C4-2B (cell line): Measurements from ENCODE around the gene DIAPH2.

Source experiments
- H3K27ac ChIP-seq: fragments of 450-650 bp; 2 replicates; pipeline ENCODE4 v1.5.1; 2017
- CTCF ChIP-seq: fragments of 450-650 bp; conservative IDR thresholded peaks from 2 replicates; pipeline ENCODE4 v1.5.1; 2017; ENCODE audit warnings: mild to moderate bottlenecking
- ZFX ChIP-seq: fragments of 450-650 bp; IDR thresholded peaks from 2 replicates; pipeline ENCODE4 v1.6.1; 2017

Gene DIAPH2

GRCh38 chrX:97328853-97329390 is 644.3 kb downstream of the DIAPH2 start:
- TF ChIP-seq ZFX (no peak), CTCF (no peak)
- H3K27ac ChIP-seq: no peak overlapping the region

- TF ChIP-seq ZFX: no peak
- no peak overlapping the region for H3K27ac ChIP-seq
Observed at GRCh38 chrX:97330151-97330550, 645.5 kb downstream of the DIAPH2 start.

- no peak overlapping the region for H3K27ac ChIP-seq
- no peak for TF ChIP-seq CTCF
- no peak for TF ChIP-seq ZFX
Observed at GRCh38 chrX:97332963-97333362, 648.3 kb downstream of the DIAPH2 start.

GRCh38 chrX:97334850-97335249 is 650.2 kb downstream of the DIAPH2 start:
- no peak overlapping the region for H3K27ac ChIP-seq
- TF ChIP-seq ZFX (no peak), CTCF (no peak)

GRCh38 chrX:97344724-97345123 is 660.1 kb downstream of the DIAPH2 start:
- no peak overlapping the region for H3K27ac ChIP-seq
- TF ChIP-seq CTCF: no peak
- no peak for TF ChIP-seq ZFX

- H3K27ac ChIP-seq: no peak overlapping the region
- no peak for TF ChIP-seq CTCF
- no peak for TF ChIP-seq ZFX
Observed at GRCh38 chrX:97358941-97359340, 674.3 kb downstream of the DIAPH2 start.

GRCh38 chrX:97363843-97364242 is 679.2 kb downstream of the DIAPH2 start:
- no peak for TF ChIP-seq ZFX
- TF ChIP-seq CTCF: no peak

GRCh38 chrX:97366237-97366636 is 681.6 kb downstream of the DIAPH2 start:
- no peak overlapping the region for H3K27ac ChIP-seq
- TF ChIP-seq ZFX: no peak
- no peak for TF ChIP-seq CTCF

More at GRCh38 chrX:97363843-97364242, 679.2 kb downstream of the DIAPH2 start:
- H3K27ac ChIP-seq: no peak overlapping the region
